HG03139 (cell line): ENCODE data around the gene CMAS.

Source experiments
- ATAC-seq: cut with Tn5 transposase; IDR thresholded peaks from one replicate; pipeline ENCODE4 v1.9.1; 2021; ENCODE audit not compliant: unreplicated experiment

CMAS gene

GRCh38 chr12:22105542-22105941 is 59.5 kb downstream of the CMAS start:
- ATAC-seq = no peak

- no peak for ATAC-seq
These were observed 64.2 kb downstream of the CMAS start for GRCh38 chr12:22110176-22110575.
